Ammon's horn (tissue), 1 donor: ENCODE data around the gene HECTD2.
"Not testable (repeated sequence)": the region's sequence is repeated elsewhere in the genome, so short reads cannot be mapped to it uniquely, and the experiment has no call there.

ENCODE experiments used
- DNase-seq: peaks from one replicate; pipeline ENCODE4 v3.0.0-alpha.2; 2016; ENCODE audit warnings: low spot score

Gene HECTD2, protein sequence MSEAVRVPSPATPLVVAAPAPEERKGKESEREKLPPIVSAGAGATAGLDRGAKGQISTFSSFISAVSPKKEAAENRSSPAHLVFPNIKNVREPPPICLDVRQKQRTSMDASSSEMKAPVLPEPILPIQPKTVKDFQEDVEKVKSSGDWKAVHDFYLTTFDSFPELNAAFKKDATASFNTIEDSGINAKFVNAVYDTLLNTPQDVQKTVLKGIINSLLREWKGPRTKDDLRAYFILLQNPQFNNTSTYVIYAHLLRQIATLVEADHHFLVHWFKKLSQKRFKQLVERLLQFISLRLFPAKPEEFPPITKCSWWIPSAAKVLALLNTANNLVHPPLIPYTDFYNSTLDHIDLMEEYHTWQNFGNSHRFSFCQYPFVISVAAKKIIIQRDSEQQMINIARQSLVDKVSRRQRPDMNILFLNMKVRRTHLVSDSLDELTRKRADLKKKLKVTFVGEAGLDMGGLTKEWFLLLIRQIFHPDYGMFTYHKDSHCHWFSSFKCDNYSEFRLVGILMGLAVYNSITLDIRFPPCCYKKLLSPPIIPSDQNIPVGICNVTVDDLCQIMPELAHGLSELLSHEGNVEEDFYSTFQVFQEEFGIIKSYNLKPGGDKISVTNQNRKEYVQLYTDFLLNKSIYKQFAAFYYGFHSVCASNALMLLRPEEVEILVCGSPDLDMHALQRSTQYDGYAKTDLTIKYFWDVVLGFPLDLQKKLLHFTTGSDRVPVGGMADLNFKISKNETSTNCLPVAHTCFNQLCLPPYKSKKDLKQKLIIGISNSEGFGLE

DNA sequence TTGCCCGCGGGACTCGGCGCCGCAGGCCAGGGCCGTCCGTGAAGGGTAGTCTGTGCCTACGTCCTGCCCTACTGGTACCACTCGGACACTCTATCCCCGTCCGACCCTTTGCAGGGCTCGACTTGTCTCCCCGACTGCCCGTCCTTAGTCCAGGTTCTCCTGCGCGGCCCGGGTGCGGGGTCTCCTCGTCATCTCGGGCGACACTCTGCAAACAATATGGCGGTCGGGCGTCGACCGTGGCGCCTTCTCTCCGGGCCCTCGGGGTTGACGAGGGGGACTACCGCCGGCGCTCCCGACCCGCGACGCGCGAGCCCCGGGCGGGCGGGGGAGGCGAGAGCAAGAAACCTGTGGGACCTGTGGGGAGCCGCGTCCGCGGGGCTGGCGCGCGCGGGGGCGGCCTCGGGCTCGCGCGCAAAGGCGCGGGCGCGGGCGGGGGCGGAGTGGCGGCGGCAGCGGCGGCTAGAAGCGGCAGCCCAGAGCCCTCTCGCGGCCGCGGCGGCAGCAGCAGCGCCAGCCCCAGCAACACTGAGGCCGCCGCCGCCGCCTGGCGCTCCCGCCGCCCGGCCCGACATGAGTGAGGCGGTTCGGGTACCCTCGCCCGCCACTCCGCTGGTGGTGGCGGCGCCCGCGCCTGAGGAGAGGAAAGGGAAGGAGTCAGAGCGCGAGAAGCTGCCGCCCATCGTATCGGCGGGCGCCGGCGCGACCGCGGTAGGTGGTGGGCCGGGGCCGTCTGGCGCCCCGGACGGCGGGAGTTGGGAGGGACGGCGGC is at the start of gene HECTD2:
TSS of gene HECTD2 (plus strand) at position 476 of the 769 bp plus-strand sequence. CDS start at position 571, 95 bp downstream.
- DNase-seq: peak; percentile 88

DNA sequence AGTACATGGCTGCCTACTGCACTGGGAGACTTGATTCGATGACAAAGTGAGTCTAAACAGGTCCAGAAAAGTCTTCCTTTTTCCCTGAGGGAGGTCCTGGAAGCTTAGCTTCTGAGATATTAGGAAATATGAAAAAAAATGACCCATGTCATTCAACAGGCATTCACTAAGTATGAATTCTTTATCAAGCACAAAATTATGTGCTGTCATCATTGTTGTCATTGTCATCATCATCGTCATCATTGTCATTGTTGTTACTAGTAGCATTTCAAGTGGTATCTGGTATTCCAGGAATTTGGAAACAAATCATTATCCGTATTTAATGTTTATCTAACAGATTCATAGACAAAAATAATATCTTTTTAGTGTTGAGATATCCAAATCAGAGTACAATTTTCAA is 49.7 kb upstream of the HECTD2 start:
- no peak for DNase-seq

DNA sequence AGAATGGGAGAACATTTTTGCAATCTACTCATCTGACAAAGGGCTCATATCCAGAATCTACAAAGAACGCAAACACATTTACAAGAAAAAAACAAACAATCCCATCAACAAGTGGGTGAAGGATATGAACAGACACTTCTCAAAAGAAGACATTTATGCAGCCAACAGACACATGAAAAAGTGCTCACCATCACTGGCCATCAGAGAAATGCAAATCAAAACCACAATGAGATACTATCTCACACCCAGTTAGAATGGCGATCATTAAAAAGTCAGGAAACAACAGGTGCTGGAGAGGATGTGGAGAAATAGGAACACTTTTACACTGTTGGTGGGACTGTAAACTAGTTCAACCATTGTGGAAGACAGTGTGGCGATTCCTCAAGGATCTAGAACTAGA is 44.6 kb upstream of the HECTD2 start:
- DNase-seq: not testable (repeated sequence)

DNA sequence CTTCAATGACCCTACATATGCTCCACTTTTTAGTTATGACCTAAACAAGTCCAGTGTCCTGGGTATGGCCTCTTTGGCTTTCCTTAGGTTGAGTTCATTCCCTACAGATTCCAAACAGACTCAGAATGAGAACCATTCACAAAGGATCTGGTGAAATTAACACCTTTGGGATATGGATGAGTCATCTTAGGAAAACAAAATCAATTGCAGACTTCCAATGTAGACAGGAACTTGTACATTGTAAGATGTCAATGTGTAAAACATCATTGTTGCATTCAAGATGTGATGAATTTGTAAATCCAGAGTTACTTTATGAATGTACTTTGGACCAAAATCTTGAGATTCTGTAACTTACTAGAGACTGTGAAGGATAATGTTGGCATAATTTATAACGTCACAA is 43.4 kb upstream of the HECTD2 start:
- DNase-seq: no peak

- no peak for DNase-seq
These were observed 43.0 kb upstream of the HECTD2 start for GRCh38 chr10:91367127-91367531.

DNA sequence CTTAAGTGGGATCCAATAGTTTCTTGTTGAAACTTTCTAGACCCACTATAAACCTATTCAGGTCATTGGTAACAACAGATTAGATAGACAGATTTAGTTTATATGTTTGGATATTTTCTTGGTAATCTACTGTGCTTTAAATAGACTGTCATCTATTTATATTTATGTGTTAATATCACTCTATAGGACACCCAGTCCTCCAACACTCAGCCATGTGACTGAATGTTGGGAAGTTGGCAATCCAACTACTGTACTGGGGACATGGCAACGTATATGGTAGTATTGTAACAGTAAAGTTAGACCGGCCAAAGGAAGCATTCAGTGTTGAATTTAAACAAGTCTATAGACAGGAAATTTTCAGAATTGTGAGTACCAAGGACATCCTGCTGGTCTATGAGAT is 42.6 kb upstream of the HECTD2 start:
- no peak for DNase-seq

- not testable (repeated sequence) for DNase-seq
These were observed 40.1 kb upstream of the HECTD2 start for GRCh38 chr10:91369978-91370589.

DNA sequence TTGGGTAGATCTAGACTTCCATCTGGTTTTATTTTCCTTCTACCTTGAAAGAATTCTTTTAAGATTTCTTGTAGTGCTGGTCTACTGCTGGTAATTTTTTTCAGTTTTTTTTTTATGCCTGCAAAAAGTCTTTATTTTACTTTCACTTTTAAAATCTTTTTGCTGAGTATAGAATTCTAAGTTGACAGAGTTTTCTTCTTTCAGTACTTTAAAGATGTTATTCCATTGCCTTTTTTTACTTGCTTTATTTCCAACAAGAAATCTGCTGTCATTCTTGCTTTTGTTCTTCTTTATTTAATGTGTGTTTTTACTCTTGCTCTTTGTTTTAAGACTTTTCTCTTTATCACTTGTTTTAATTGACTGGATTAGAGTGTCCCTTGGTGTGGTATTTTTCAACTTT is 36.1 kb upstream of the HECTD2 start:
- DNase-seq: no peak

GRCh38 chr10:91378061-91378460 is 32.1 kb upstream of the HECTD2 start:
- no peak for DNase-seq

GRCh38 chr10:91380873-91381256 is 29.3 kb upstream of the HECTD2 start:
- no peak for DNase-seq

- peak; percentile 59 for DNase-seq
These were observed 28.8 kb upstream of the HECTD2 start for GRCh38 chr10:91381257-91381891.

GRCh38 chr10:91385306-91386085 is 24.6 kb upstream of the HECTD2 start:
- DNase-seq: no peak

DNA sequence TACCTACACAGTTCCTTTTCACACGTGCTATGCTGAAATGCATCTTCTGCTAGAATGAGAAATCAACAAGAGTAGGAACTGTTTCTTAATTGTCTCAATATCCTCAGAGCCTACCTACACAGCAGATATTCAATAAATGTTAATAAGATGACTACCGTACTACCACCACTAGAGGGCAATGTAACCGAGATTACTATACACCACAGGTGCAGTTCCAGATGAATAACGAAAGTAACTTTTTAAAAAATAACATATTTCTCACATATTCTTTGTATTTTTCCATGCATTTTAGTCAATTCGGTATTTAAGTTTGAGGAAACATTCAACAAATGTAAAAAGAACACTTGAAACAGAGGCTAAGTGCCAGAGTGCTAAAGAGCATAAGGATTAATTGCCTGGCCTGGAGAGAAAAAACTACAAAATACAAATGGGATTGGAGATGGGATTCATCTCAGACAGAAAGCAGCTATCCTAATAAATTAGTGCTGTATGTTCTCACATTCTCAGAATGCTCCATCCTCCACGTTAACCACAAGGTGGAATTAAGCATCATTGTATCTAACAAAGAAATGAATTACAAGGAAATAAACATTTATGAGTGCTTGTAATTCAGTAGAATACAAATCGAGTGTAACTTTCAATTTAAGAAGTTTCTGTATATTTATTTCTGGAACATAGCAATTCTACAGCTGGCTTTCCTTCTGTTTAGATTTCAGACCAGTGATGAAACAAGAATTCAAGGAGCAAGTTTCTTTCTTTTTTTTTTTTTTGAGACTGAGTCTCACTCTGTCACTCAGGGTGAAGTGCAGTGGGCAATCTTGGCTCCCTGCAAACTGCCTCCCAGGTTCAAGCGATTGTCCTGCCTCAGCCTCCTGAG is 20.3 kb upstream of the HECTD2 start:
- DNase-seq: peak; percentile 77

GRCh38 chr10:91390513-91390825 is 19.7 kb upstream of the HECTD2 start:
- not testable (repeated sequence) for DNase-seq

DNA sequence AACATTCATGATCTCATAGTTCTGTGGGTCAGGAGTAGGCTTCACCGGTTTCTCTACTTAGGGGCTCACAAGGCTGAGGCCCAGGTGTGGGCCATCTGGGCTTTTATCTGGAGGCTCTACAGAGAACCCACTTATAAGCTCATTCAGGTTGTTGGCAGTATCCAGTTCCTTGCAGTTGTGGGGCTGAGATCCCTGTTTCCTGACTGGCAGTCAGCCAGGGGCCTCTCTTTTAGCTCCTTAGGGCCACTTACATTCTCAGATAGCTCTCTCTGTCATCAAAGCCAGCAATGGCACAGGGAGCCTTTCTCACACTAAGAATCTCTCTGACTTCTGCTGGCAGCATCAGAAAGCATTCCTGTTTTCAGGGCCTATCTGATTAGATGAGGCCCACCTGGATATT is 18.2 kb upstream of the HECTD2 start:
- no peak for DNase-seq

- no peak for DNase-seq
These were observed 3.8 kb upstream of the HECTD2 start for GRCh38 chr10:91406322-91406721.

DNA sequence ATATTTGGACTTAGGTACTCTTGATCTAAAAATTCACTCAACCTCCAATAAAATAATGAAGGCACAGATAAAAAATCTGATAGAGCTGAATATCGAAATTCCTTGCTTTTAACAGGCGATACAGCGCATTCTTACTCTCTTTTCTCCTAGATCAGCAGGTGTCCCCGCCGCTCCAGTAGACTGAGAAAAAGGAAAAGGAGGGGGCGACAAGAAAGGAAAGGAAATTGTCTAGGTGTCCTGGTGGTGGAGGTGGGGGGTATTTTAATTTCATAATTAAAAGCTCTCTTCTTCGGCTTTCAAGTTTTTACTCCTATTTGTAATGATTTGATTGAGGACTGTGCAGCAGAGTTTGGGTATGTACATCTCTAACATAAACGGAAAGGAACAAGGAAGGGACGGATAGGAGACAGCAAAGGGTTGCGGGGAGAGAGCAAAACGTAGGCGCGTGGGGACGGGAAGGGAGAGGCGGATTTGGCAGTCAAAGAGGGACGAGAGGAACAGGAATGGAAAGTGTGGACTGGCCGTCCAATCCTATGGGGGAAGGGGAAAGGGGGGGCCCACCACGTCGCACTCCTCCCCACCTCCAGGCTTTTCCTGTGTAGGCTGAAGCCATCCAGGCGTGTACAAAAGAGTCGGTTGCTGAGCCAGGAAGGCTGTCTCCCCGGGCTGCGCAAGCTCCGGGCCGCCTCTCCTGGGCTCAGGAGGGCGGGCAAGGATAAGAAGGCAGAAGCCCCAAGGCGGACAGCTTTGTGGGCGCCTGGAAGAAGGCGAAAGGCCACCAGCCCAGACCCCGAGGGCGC is 875 bp upstream of the HECTD2 start:
- peak; percentile 88 for DNase-seq

- peak; percentile 24 for DNase-seq
These were observed 661 bp downstream of the HECTD2 start for GRCh38 chr10:91410638-91411371.
